Measurements from ENCODE around the gene LYPD6B.

The LYPD6B gene

GRCh38 chr2:149044500-149044899 lies 6.0 kb downstream of the LYPD6B start:
- H4K20me1 ChIP-seq (ENCODE audit: insufficient read depth, low read length) = no peaks in the 10 kb centered on the region
- no peak overlapping the region for H3K4me3 ChIP-seq (ENCODE audit: low read depth, low read length, poor library complexity, severe bottlenecking)
- no peaks in the 10 kb centered on the region for H3K36me3 ChIP-seq (ENCODE audit: insufficient read depth, low read length)
- no peak overlapping the region for H2AFZ ChIP-seq (ENCODE audit: low read length)
- H3K9me3 ChIP-seq (ENCODE audit: low read length) = peaks cover 2% of the 10 kb centered on the region; the same call in 1 of the 2 replicates
- H3K9me2 ChIP-seq (ENCODE audit: low read depth, low read length) = no peaks in the 10 kb centered on the region
- no peaks in the 10 kb centered on the region for H3F3A ChIP-seq (ENCODE audit: insufficient read depth, low read length)
- H3K27me3 ChIP-seq (ENCODE audit: insufficient read depth, low read length) = no peaks in the 10 kb centered on the region
- H3K4me1 ChIP-seq (ENCODE audit: insufficient read depth, low read length, severe bottlenecking) = peaks cover 2% of the 10 kb centered on the region
- no peak for TF ChIP-seq CTCF (IDR thresholded peaks at IDR 0.05; ENCODE audit: low read length)
- TF ChIP-seq EZH2 (IDR thresholded peaks at IDR 0.05; ENCODE audit: borderline replicate concordance, low read length) = no peak
- H3K27ac ChIP-seq (ENCODE audit: low read depth, low read length, poor library complexity, severe bottlenecking) = no peak overlapping the region
- H3K9ac ChIP-seq (ENCODE audit: low read length) = no peak overlapping the region
- no peak overlapping the region for H3K4me2 ChIP-seq (ENCODE audit: low read length)
- no peaks in the 10 kb centered on the region for H3K79me2 ChIP-seq (ENCODE audit: insufficient read depth, low read length)

GRCh38 chr2:149047118-149047517 lies 8.6 kb downstream of the LYPD6B start:
- Histone ChIP-seq H3K9me3 (ENCODE audit: low read length) (peaks cover 2% of the 10 kb centered on the region; the same call in 1 of the 2 replicates), H4K20me1 (ENCODE audit: insufficient read depth, low read length) (no peaks in the 10 kb centered on the region), H3K4me3 (ENCODE audit: low read depth, low read length, poor library complexity, severe bottlenecking) (no peak overlapping the region), H3K4me1 (ENCODE audit: insufficient read depth, low read length, severe bottlenecking) (no peaks in the 10 kb centered on the region), H3K27ac (ENCODE audit: low read depth, low read length, poor library complexity, severe bottlenecking) (no peak overlapping the region), H3K9me2 (ENCODE audit: low read depth, low read length) (no peaks in the 10 kb centered on the region), H3K27me3 (ENCODE audit: insufficient read depth, low read length) (no peaks in the 10 kb centered on the region), H3K4me2 (ENCODE audit: low read length) (no peak overlapping the region), H3K9ac (ENCODE audit: low read length) (no peak overlapping the region), H3K36me3 (ENCODE audit: insufficient read depth, low read length) (no peaks in the 10 kb centered on the region), H3F3A (ENCODE audit: insufficient read depth, low read length) (no peaks in the 10 kb centered on the region), H2AFZ (ENCODE audit: low read length) (no peak overlapping the region), H3K79me2 (ENCODE audit: insufficient read depth, low read length) (no peaks in the 10 kb centered on the region)
- TF ChIP-seq EZH2 (IDR thresholded peaks at IDR 0.05; ENCODE audit: borderline replicate concordance, low read length) = no peak
- no peak for TF ChIP-seq CTCF (IDR thresholded peaks at IDR 0.05; ENCODE audit: low read length)

GRCh38 chr2:149049142-149049541 lies 10.6 kb downstream of the LYPD6B start:
- TF ChIP-seq EZH2 (IDR thresholded peaks at IDR 0.05; ENCODE audit: borderline replicate concordance, low read length) = no peak
- TF ChIP-seq CTCF (IDR thresholded peaks at IDR 0.05; ENCODE audit: low read length) = no peak
- H3F3A ChIP-seq (ENCODE audit: insufficient read depth, low read length) = no peaks in the 10 kb centered on the region
- no peaks in the 10 kb centered on the region for H3K79me2 ChIP-seq (ENCODE audit: insufficient read depth, low read length)
- H3K4me3 ChIP-seq (ENCODE audit: low read depth, low read length, poor library complexity, severe bottlenecking) = no peak overlapping the region
- H3K9me2 ChIP-seq (ENCODE audit: low read depth, low read length) = no peaks in the 10 kb centered on the region
- H3K36me3 ChIP-seq (ENCODE audit: insufficient read depth, low read length) = no peaks in the 10 kb centered on the region
- H3K27me3 ChIP-seq (ENCODE audit: insufficient read depth, low read length) = no peaks in the 10 kb centered on the region
- no peak overlapping the region for H2AFZ ChIP-seq (ENCODE audit: low read length)
- H3K9me3 ChIP-seq (ENCODE audit: low read length) = peaks cover 2% of the 10 kb centered on the region; the same call in 1 of the 2 replicates
- H3K4me2 ChIP-seq (ENCODE audit: low read length) = no peak overlapping the region
- no peak overlapping the region for H3K9ac ChIP-seq (ENCODE audit: low read length)
- no peaks in the 10 kb centered on the region for H4K20me1 ChIP-seq (ENCODE audit: insufficient read depth, low read length)
- H3K27ac ChIP-seq (ENCODE audit: low read depth, low read length, poor library complexity, severe bottlenecking) = no peak overlapping the region
- H3K4me1 ChIP-seq (ENCODE audit: insufficient read depth, low read length, severe bottlenecking) = no peaks in the 10 kb centered on the region

Measured in OCI-LY1 (cell line).